Tibial nerve (tissue), 4 donors: Measurements from ENCODE around the gene SNAPC4. TPM values are rescaled to one million over a fixed set of nuclear protein-coding genes. Genes with fewer than 3 reads are reported as not detected.

Experiments
- DNase-seq, 2 donors: peaks; one replicate each; pipeline ENCODE4 v3.0.0-alpha.2; 2019; ENCODE audit warnings: low spot score in 2 of 2
- H3K27ac ChIP-seq, 4 donors: fragments of 200-600 bp; sonication (generic) in 3 of 4; one replicate each; pipeline ENCODE4 v1.5.1; 2017 to 2019; ENCODE audit warnings: mild to moderate bottlenecking in 1 of 4
- H3K27me3 ChIP-seq, 2 donors: fragments of 200-600 bp; sonication (generic) in 1 of 2; one replicate each; pipeline versions ENCODE4 v1.5.1 to v1.6.0; 2017 to 2019
- H3K36me3 ChIP-seq, 3 donors: fragments of 200-600 bp; sonication (generic); one replicate each; pipeline ENCODE4 v1.5.1; 2018 to 2019
- H3K4me1 ChIP-seq, 4 donors: fragments of 200-600 bp; sonication (generic) in 3 of 4; one replicate each; pipeline ENCODE4 v1.5.1; 2017 to 2019
- H3K4me3 ChIP-seq, 4 donors: fragments of 200-600 bp; sonication (generic) in 3 of 4; one replicate each; pipeline ENCODE4 v1.5.1; 2017 to 2019; ENCODE audit warnings: mild to moderate bottlenecking in 1 of 4, moderate library complexity in 1 of 4
- H3K9me3 ChIP-seq, 4 donors: fragments of 200-600 bp; sonication (generic) in 3 of 4; one replicate each; pipeline ENCODE4 v1.5.1; 2017 to 2019
- EP300 ChIP-seq, 2 donors: sonication (generic); formaldehyde crosslinking; IDR thresholded peaks; one replicate each; pipeline ENCODE4 v1.6.1; 2017; ENCODE audit warnings: antibody characterized with exemption in 2 of 2, mild to moderate bottlenecking in 1 of 2
- POLR2A ChIP-seq, 2 donors: fragments of 450-650 bp; IDR thresholded peaks; one replicate each; pipeline ENCODE4 v1.6.1; 2017; ENCODE audit warnings: antibody characterized with exemption in 2 of 2, mild to moderate bottlenecking in 2 of 2, moderate library complexity in 2 of 2
- WGBS, 2 donors: methylation state at CpG; one replicate each; pipeline ENCODE4 v1.1.5; 2018; 5-methylcytosine and 5-hydroxymethylcytosine counted together
- total RNA-seq, 4 donors: library from RNA; depleted of rRNA; stranded (reverse); fragments of >200 nt; gene quantifications; one replicate each; pipeline ENCODE4 v1.1.0, GENCODE V29; 2016
- TF ChIP-seq, protein P1 (sequence below), 5 experiments: fragments of 200-600 bp in 3 of 5; fragments of 450-650 bp in 2 of 5; sonication (generic) in 3 of 5; IDR thresholded peaks; one replicate each; pipeline ENCODE4 v1.5.1; 2016 to 2019; ENCODE audit warnings: antibody characterized with exemption in 5 of 5, mild to moderate bottlenecking in 3 of 5, moderate library complexity in 2 of 5

SNAPC4 gene
- total RNA-seq, 4 donors from 2014 or later: 7.0 to 21.0 (median 9.5) TPM

DNA sequence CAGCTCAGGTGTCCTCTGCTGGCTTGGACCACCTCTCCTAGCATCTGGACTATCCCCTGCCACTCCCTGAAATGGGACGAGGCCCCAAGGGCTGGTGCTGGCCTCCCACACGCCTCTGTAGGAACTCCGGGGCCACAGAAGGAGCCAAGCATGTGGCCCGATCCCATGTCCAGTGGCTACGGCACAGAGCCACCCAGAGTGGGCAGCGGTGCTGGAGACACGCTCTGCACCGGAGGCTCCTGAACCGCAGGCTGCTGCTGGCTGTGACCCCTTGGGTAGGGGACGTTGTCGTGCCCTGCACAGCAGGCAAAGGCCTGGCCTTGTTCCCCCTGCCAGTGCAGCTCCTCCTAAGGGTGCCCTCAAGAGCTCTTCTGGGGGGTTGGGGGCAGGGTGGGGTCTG is 20.1 kb downstream of the SNAPC4 start:
- DNase-seq: no peak
- Histone ChIP-seq H3K27ac (no peak overlapping the region), H3K4me3 (no peak overlapping the region), H3K4me1 (peaks cover 0 to 9% (median 0%) of the 10 kb centered on the region in 4 donors), H3K36me3 (peaks cover 0 to 91% (median 8%) of the 10 kb centered on the region in 3 donors), H3K27me3 (no peaks in the 10 kb centered on the region), H3K9me3 (no peaks in the 10 kb centered on the region)
- WGBS, 2 donors: 79 to 91% methylated on average over 8 to 9 of the region's 11 CpGs
- TF ChIP-seq, protein P1, sequence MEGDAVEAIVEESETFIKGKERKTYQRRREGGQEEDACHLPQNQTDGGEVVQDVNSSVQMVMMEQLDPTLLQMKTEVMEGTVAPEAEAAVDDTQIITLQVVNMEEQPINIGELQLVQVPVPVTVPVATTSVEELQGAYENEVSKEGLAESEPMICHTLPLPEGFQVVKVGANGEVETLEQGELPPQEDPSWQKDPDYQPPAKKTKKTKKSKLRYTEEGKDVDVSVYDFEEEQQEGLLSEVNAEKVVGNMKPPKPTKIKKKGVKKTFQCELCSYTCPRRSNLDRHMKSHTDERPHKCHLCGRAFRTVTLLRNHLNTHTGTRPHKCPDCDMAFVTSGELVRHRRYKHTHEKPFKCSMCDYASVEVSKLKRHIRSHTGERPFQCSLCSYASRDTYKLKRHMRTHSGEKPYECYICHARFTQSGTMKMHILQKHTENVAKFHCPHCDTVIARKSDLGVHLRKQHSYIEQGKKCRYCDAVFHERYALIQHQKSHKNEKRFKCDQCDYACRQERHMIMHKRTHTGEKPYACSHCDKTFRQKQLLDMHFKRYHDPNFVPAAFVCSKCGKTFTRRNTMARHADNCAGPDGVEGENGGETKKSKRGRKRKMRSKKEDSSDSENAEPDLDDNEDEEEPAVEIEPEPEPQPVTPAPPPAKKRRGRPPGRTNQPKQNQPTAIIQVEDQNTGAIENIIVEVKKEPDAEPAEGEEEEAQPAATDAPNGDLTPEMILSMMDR (IDR thresholded peaks at IDR 0.05): no peak

GRCh38 chr9:136379401-136379800 is 20.6 kb downstream of the SNAPC4 start:
- Histone ChIP-seq H3K4me3 (no peak overlapping the region), H3K27me3 (no peaks in the 10 kb centered on the region), H3K9me3 (no peaks in the 10 kb centered on the region), H3K27ac (no peak overlapping the region), H3K36me3 (peaks cover 0 to 90% (median 7%) of the 10 kb centered on the region in 3 donors), H3K4me1 (peaks cover 0 to 9% (median 0%) of the 10 kb centered on the region in 4 donors)
- TF ChIP-seq POLR2A (IDR thresholded peaks at IDR 0.05) (no peak), EP300 (IDR thresholded peaks at IDR 0.05) (no peak)
- TF ChIP-seq, protein P1 (IDR thresholded peaks at IDR 0.05): no peak
- DNase-seq: no peak
- 83 to 88% methylated on average over 2 to 4 of the region's 11 CpGs for WGBS, 2 donors

DNA sequence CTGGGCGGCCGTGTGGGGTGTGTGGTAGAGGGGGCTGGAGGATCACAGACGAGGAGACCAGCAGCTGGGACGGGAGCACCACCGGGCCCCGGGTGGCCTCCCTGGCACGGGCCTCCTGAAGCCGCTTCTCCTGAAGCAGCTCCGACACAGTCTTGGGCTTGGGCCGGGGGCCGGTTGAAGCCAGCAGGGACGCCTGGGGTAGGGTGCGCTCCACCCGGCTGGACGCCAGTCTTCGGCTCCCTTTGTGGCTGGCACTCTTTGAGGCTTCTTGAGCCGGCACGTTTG is 21.0 kb downstream of the SNAPC4 start:
- Histone ChIP-seq H3K27ac (no peak overlapping the region), H3K27me3 (no peaks in the 10 kb centered on the region), H3K4me3 (no peak overlapping the region), H3K36me3 (peaks cover 0 to 90% (median 2%) of the 10 kb centered on the region in 3 donors), H3K4me1 (peaks cover 0 to 9% (median 0%) of the 10 kb centered on the region in 4 donors), H3K9me3 (no peaks in the 10 kb centered on the region)
- no peak for DNase-seq
- 87 to 88% methylated on average over 8 to 12 of the region's 18 CpGs for WGBS, 2 donors
- TF ChIP-seq, protein P1 (IDR thresholded peaks at IDR 0.05): no peak
- TF ChIP-seq EP300 (IDR thresholded peaks at IDR 0.05) (no peak), POLR2A (IDR thresholded peaks at IDR 0.05) (no peak)

- Histone ChIP-seq H3K4me1 (peaks cover 0 to 13% (median 0%) of the 10 kb centered on the region in 4 donors), H3K27me3 (no peaks in the 10 kb centered on the region), H3K9me3 (no peaks in the 10 kb centered on the region), H3K27ac (no peak overlapping the region), H3K36me3 (peaks cover 0 to 87% (median 0%) of the 10 kb centered on the region in 3 donors), H3K4me3 (no peak overlapping the region)
- TF ChIP-seq EP300 (IDR thresholded peaks at IDR 0.05) (no peak), POLR2A (IDR thresholded peaks at IDR 0.05) (no peak)
- TF ChIP-seq, protein P1 (IDR thresholded peaks at IDR 0.05): no peak
- 84 to 89% methylated on average over 3 to 28 of the region's 28 CpGs for WGBS, 2 donors
- no peak for DNase-seq
These were observed 21.6 kb downstream of the SNAPC4 start for GRCh38 chr9:136378170-136379002.

DNA sequence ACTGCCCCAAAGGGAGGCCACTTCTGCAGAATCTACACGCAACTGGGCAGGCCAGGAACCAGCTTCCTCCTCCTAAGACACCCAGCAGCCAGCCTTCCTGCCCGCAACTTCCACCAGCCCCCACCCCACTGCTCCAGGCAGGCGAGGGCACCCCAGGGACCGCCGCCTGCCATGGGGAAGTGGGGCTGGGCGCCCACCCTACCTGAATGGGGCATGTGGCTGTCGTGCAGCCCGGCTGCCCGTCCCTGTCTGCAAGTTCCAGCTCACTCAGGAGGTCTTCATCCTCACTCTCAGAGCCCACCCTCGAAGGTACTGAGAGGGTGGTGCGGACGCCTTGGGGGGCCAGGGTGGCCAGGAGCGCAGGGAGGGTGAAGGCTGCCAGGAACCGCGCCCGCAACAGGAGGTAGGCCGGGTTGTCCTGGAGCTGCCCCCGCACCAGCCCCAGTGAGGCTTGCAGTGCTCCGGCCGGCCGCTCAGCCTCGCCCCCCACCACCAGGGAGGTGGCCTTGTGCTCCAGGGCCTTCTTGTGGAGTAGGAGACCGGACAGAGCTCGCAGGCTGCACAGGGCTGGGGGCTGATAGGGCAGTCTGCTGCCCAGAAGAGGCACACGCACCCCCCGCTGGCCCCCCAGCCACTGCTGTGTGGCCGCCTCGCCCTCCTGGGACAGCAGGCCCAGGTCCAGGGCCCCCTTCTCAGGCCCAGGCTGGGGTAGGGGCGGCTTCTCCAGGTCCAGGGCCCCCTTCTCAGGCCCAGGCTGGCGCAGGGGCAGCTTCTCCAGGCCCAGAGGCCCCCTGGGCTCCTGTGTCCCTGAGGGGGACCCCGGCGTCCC is 22.4 kb downstream of the SNAPC4 start:
- peaks cover 0 to 21% (median 4%) of the 10 kb centered on the region in 4 donors for H3K4me1 ChIP-seq
- H3K27ac ChIP-seq: no peak overlapping the region
- peaks cover 0 to 79% (median 0%) of the 10 kb centered on the region in 3 donors for H3K36me3 ChIP-seq
- WGBS, 2 donors: 67 to 90% methylated on average over 23 of the region's 32 CpGs
- no peak for TF ChIP-seq POLR2A (IDR thresholded peaks at IDR 0.05)
- no peak for TF ChIP-seq EP300 (IDR thresholded peaks at IDR 0.05)
- TF ChIP-seq, protein P1 (IDR thresholded peaks at IDR 0.05): no peak
- H3K27me3 ChIP-seq: no peaks in the 10 kb centered on the region
- no peak for DNase-seq
- H3K9me3 ChIP-seq: no peaks in the 10 kb centered on the region
- no peak overlapping the region for H3K4me3 ChIP-seq
